ENCODE results near the gene SMYD3. TPM values are rescaled to one million over a fixed set of nuclear protein-coding genes. Genes with fewer than 3 reads are reported as not detected.
A peak's percentile ranks its signal among the peaks of the same experiment; 100 is the strongest.

SMYD3 gene
- polyA plus RNA-seq, 1 donor = 25.2 TPM

DNA sequence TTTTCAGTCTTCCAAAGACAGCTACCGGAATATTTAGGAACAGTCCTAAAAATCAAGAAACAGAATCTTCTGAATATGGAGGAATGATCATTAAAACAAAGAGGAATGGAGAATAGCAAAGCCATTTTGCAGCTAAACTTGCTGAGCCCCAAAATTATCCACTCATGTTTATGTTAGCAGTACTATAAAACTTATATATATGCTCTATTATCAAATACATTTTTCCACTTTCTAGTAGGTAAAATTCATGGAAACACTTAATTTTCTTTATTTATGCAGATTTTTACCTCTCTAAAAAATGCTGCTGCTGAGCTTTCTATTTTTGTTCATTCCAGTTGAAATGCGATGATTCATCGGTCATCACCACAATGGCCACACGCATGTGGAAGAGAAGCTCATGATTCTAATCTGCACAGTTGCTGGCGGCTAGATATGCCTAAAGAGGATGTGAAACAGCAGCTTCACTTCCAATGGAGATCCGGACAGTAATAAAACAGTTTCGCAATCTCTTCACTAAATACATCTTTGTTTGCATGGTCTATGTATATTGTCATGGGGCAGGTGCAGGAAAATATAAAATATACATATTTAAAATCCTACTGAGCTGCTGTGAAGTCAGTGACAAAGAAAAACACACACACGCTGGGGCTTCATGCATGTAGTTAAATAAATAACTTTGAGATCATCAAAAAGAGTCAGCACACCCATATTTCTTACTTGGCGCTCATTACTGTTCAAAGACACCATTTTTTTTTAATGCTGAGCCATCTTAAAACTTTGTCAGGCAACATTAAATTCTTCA lies 292.2 kb downstream of the SMYD3 start:
- DNase-seq = no peak

DNA sequence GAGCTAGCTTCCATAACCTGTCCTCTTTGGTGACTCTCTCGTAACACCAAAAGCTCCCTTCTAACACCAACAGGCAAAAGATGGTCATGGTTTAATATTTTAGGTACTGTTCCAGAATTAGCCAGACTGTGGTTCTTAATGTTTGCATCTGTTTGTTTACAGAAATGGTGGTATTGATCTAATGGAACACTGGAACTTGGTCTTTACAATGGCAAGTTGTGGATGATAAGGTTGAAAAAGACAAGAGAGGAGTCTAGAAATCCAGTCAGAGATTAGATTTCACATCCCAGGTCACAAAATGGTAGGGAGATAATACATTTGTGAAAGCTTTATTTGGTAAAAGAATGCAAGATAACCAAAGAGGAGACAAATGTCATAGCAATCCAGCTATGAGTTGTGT lies 293.1 kb downstream of the SMYD3 start:
- DNase-seq = no peak

DNA sequence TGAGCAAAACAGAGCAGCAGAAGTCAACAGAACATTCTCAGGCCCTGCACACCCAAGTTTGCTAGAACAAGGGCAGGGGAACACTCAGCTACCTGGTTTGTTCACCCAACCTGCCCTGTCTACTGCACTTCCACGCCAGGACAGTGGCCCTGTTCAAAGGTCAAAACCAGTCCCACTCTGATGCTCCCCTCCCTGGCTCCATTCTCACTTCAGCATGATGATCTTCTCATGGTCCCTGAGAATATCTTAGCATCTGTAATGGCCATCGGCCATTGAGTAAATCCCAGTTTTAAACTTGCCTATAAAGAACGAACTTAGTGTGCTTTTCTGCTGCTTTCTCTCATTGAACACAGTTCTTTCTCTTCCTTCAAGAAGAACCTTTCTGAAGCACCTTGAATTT lies 293.6 kb downstream of the SMYD3 start:
- no peak for DNase-seq

DNA sequence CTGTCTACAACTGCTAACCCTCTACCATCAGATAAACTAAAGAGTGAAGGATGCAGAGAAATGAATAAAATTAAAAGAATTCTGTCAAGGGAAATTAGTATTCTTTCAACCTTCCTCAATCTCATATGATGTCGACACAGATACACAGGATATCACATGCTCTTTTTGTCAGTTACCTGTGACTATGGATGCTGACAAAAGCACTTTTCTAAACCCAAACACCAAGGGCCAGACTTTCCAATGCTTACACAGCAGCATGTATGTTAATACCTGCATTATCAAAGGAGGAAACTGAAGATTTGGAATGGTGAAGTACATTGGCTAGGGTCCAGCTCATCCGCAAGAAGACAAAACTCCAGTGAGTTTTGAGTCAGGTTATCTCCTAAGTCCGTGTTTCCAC lies 294.0 kb downstream of the SMYD3 start:
- no peak for DNase-seq

DNA sequence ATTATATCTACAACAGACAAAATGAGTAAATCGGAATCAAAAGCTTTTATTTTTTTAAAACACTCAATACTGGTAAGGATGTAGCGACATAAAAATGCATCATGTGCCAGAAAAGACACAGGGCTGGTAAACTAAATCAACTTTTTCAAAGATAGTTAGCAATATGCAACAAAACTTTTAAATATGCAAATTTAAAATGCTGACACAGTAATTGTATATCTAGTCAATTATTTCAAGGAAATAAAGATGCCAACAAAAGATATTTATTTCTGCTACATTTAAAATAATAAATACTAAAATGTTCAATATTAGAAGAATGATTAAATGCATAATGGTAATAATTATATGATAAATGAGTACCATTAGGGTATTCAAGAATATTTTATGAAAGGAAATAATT lies 295.1 kb downstream of the SMYD3 start:
- DNase-seq = no peak

DNA sequence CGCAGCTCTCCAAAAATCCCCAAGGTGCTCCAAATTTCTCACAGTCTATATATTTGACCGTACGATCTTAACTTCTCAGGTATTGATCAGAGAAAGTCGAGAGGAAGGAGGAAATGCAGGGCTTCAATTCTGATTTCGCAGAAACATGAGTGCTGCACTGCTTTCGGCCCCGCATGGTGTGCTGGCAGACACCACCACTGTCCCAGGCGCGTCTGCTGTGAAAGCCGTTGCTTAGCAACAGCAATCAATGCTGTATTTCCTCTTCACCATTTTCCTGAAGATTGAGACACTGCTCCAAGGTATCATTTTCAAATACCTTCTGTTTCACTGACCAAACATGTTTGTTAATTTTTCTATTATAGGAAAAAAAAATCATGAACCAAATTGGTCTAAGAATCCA lies 296.3 kb downstream of the SMYD3 start:
- no peak for DNase-seq

DNA sequence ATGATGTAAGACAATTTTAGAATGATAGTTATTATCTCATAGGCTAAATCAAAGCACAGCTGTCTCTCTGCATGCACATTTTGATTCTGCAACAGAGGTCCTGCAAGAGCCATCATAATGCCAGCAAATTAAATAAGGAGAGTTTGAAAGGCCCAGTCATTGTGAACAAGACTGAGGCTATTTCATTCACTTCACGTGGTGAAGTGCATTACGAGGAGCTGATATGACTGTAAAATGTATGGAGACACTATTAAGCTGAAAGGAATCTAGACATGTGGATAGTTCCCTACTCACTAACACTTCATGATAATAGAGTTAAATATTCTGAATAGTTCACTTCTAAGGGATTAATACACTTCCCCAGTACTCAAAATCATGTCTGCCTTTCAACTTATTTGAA lies 299.0 kb downstream of the SMYD3 start:
- no peak for DNase-seq

DNA sequence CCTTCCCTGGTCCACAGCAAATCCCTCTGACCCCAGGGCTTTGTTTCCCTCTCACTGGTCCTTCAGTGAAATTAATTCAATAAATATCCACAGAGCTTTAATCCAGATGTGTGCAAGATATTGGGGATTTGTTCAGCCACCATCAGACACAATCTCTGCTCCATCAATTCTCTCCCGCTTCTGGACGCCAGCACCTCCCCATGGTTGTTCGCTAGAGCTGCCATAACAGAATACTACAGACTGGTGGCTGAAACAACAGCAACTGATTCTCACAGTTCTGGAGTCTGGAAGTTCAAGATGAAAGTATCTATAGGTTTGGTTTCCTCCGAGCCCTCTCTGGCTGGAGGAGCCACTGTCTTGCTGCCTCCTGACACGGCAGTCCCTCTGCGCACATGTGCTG lies 303.9 kb downstream of the SMYD3 start:
- no peak for DNase-seq

DNA sequence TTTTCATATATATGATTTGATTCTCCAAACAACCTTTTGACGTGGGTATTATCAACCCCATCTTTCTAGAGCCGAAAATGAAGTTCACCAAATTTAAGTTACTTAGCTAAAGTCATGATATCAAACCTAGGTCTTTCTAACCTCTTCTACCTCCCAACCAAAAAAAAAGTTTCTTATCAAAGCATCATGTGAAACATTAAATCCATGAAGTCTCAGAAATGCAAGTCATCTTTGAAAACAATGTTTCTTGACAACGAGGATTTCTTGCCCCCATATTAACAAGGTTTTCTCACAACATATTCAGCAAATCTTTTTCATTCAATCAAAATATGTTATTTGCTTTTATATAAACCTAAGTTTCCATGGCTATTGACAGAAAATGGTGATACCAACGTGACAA lies 306.3 kb downstream of the SMYD3 start:
- no peak for DNase-seq

DNA sequence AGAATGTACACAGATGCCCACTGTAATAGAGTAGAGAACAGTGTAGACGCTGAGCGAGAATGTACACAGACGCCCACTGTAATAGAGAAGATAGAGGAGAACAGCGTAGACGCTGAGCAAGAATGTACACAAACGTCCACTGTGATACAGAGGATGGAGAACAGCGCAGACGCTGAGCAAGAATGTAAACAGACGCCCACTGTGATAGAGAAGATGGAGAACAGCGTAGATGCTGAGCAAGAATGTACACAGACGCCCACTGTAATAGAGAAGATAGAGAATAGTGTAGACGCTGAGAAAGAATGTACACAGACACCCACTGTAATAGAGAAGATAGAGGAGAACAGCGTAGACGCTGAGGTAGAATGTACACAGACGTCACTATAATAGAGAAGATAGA lies 306.9 kb downstream of the SMYD3 start:
- DNase-seq = no peak

DNA sequence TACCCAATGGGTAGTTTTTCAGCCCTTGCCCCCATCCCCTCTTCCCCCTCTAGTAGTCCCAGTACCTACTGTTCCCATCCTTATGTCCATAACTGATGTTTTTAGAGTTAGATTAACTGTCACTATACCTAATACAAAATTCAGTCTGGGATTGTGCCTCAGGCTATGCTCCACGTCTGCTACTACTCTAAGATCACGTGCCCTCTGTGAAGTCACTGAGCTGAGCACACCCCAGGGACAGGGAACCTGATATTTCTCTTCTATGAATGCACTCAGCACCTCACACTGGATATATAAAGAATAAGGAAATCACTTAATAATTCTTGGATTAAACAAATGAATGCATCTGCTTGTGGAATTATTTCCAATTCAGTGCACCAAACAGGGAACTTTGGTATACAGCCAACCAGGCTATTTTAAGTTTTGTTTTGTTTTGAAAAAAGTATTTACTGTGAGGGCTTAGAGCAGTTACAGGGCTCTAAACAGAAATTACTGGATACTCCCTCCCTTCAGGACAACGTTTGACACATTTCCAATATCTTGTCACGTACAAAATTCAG lies 307.9 kb downstream of the SMYD3 start:
- no peak for DNase-seq

DNA sequence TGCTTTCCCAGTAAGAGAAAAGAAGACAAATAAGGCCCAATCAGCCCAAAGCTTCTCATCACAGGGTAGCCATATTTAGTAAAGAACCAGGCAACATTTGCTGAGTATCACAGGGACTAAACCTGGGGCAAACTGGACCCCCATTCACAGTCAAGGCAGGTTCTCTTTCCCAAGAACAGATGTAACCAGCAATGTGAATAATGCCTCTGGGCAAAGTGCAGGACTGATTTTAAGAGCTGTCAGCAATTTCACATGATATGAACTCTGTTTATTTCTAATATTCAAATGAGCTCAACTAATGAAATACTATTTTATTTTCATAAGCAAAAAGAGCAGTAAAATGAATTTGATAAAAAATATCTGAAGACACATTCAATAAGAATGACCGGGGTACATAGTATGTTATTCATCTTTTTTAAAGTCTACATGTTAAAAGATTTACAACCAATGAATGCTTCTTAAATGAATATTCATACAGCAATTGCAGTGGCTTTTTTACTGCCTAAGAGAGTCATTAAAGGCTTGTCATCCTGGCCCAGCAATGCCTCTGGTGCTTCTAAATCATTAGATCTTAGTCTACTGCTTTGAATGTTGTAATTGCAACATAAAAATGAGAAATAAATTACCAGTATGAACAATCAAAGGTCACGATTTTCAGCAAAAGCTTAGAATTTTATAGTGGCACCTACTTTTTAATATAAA lies 308.8 kb downstream of the SMYD3 start:
- peak; percentile 31 for DNase-seq

DNA sequence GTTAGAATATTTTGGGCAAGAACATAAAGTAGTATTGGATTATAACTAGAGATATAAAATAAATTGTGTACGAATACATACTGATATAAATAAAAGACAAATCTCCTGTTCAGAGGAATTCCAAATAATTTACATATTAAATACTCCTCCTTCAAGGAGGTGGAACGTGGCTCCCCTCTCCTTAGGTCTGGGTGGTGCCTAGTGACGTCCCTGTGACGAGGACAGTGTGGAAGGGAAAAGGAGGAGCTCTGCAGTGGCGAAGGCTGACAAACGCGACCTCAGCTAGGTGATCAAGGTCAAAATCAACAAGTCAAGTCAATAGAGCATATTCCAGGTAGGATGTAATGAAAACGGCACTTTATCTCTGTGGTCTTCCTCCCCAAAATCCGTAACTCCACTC lies 310.0 kb downstream of the SMYD3 start:
- no peak for DNase-seq

DNA sequence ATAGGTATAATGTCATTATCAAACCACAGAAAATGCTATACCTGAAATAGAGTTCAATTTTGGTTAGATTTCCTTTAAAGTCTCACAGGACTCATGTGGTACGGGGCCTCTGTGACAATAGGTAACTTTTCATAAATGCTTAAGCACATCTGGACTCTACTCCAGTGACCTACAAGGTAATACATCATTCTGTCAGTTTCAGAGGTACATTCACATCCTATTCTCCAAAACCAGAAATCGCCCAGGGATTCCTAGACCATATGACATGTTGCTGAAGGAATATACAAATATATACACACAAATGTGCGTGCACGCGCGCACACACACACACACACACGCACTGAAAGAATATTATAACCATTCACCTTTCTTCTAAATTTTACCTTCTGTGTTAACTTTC lies 311.8 kb downstream of the SMYD3 start:
- no peak for DNase-seq

DNA sequence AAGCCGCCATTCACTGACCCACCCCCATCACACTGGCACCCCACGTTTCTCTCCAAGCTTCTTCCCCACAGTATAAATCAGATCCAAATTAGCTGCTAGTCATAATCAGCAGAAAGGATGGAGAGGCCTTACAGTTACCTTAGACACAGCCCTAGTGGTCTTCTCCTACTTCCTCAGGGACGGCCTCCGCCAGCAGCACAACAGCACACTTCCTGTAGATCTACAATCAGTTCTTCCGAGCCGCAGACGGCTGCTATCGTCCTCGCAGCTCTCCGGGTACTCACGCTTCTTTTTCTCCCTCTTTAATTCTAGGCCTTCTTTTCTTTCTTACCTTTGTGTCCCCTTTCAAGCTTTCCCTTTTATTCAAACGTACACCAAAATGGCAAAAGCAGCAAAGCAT lies 313.5 kb downstream of the SMYD3 start:
- DNase-seq = no peak

DNA sequence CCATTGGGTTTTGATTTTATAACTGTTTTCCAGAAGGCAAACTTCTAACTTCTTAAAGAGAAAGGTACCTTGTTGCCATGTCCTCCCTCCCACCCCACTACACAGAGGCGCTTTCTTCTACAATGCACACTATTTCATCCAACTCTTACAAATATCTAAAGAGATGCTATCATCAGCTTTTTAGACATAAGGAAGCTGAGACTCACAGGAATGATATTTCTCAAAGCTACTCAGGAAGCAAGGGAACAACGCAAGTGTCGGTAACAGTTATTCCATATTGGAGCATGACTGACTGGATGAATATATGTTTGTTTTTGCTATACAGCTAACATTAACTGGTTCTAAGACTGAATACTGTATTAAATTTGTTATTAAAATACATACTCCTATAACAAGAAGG lies 318.0 kb downstream of the SMYD3 start:
- DNase-seq = no peak

DNA sequence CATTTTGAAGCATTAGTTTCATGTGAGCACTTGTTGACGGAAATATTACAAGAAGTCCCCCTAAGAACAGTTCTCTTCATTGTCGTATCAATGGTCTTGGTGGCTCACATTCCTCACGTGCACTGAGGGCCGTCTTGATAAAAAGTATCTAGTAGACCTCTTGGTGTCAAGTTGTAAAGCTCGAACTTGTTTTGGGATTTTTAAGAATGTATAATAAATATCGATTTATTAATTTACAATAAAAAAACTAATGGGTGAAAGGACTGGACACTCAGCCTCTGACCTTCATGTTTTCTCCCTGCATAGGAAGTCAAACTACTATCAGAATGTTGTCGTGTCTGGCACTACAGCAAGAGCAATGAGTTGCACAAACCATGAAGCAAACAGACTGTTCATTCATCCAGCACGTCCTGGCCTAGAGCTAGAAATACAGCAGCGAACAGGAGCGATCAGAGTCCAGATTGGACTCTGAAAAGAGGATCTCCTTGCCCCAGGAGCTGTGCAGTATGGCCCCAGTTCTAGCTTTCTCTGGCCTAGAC lies 319.2 kb downstream of the SMYD3 start:
- no peak for DNase-seq

DNA sequence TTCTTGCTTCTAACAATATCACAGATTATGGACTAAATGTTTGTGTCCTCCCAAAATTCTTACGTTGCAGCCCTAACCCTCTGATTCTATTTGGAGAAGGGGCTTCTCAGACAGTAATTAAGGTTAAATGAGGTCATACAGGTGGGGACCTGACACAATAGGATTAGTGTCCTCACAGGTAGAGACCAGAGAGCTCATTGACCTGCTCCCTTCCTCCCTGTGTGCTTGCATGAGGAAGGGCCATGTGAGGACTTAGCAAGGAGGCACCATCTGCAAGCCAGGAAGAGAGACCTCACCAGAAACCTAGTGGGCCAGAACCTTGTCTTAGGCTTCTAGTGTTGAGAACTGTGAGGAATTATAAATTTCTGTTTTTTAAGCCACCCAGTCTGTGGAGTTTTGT lies 322.6 kb downstream of the SMYD3 start:
- DNase-seq = no peak

DNA sequence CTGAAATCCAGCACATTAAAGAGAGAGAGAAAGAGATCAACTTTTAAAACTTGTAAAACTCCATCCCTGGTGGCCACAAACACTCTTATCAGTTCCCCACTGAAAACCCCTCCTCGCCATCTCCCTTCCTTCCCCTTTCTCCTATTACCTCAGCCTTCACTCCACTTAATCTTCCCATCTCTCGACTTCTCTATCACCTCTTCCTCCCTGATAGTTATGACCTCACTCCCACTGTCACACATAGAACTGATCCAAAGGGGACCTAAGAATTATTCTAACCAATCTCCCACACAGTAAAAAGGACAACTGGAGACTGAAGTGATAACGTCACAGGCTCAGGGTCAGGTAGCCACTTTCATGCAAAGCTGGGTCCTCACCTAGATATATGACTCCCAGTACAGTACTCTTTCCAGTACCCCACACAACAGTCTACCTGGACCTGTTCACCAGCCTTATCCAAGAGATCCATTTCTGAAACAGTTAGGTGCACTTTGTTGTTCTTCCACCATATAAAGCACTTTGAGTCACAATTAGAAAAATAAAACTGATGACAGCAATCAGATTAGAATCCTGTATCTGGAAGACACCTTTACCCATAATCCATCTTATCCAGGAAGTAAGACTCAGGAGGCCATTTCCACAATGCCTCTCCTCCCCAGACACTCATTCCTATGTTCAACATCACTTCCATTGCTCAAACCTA lies 324.8 kb downstream of the SMYD3 start:
- DNase-seq = no peak

DNA sequence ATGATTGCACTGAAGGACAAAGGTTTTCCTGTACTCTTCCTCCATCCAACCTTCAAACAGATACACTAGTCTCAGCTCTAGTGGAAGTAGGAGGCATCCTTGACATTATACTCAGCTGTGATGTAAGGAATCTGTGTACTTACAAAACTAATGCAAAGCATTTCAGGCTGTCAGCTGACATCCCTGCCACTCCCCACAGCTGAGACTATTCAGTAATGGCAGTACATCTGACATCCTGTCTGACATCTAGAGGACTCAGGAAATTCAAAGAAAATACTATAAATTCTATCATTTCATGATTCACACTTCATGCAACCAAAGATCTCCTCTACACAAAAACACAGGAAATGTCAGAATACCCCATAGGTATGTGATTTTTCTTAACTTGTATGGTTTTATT lies 325.8 kb downstream of the SMYD3 start:
- DNase-seq = no peak

DNA sequence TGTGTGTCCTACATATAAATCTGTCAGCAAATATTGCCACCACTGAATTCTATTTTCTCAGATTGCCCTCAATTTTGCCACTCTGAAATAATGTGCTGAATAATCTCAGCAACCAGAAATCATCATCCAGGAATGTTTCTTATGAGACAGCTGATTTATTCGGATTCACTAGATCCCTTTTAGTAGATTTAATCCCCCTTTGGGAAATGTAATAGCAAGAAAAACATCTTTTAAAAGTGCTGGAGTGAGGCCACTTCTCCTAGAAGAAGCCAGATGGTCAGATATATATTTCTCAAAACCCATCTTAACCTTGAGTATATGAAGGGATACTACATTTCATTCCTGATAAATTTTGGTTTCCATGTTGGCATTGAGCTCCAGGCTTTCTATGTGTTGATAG lies 327.7 kb downstream of the SMYD3 start:
- no peak for DNase-seq

DNA sequence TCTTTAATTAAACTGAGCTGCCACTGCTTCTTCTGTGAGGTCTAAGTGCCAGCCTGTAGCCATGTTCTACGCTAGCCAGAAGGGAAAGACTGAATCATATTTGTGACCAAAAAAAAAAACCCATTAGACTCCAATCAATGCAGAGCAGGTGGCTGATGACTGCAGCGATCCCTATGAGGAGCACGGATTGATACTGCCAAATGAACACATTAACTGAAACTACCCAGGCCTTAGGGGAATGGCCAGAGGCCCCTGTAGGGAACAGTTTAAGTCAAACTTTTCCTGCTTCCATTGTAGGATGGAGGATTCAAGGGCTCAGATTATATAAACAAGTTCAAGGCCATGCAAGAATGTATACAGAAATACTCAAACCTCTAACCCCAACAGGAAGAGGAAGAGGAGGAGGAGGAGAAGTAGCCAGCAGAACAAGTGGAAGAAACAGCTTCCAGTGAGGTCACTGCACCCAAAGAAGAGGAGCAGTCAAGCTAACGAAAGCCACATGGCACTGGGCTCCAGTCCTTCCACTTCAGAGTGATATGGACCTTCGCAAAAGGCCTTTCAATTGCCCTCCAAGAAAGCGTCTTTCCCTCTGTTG lies 328.3 kb downstream of the SMYD3 start:
- DNase-seq = no peak
